Measurements from ENCODE around the gene OLFML2B. TPM values are rescaled to one million over a fixed set of nuclear protein-coding genes. Genes with fewer than 3 reads are reported as not detected.
"Not testable (repeated sequence)": the region's sequence is repeated elsewhere in the genome, so short reads cannot be mapped to it uniquely, and the experiment has no call there.

Gene OLFML2B
- total RNA-seq, 1 donor from 2014 or later: 0.85 TPM

GRCh38 chr1:162055062-162055461 is 31.4 kb upstream of the OLFML2B start:
- peaks cover 27% of the 10 kb centered on the region for H3K4me1 Mint-ChIP-seq (ENCODE audit: unreplicated experiment)
- peak overlapping the region; percentile 16 for H3K27ac Mint-ChIP-seq (ENCODE audit: unreplicated experiment)
- TF ChIP-seq, protein P1, sequence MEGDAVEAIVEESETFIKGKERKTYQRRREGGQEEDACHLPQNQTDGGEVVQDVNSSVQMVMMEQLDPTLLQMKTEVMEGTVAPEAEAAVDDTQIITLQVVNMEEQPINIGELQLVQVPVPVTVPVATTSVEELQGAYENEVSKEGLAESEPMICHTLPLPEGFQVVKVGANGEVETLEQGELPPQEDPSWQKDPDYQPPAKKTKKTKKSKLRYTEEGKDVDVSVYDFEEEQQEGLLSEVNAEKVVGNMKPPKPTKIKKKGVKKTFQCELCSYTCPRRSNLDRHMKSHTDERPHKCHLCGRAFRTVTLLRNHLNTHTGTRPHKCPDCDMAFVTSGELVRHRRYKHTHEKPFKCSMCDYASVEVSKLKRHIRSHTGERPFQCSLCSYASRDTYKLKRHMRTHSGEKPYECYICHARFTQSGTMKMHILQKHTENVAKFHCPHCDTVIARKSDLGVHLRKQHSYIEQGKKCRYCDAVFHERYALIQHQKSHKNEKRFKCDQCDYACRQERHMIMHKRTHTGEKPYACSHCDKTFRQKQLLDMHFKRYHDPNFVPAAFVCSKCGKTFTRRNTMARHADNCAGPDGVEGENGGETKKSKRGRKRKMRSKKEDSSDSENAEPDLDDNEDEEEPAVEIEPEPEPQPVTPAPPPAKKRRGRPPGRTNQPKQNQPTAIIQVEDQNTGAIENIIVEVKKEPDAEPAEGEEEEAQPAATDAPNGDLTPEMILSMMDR (IDR thresholded peaks at IDR 0.05; ENCODE audit: unreplicated experiment): no peak
- no peaks in the 10 kb centered on the region for H3K27me3 Mint-ChIP-seq (ENCODE audit: unreplicated experiment)
- H3K9me3 Mint-ChIP-seq (ENCODE audit: unreplicated experiment): no peaks in the 10 kb centered on the region
- H3K4me3 Mint-ChIP-seq (ENCODE audit: unreplicated experiment): no peak overlapping the region
- no peaks in the 10 kb centered on the region for H3K36me3 Mint-ChIP-seq (ENCODE audit: low read depth, unreplicated experiment)
- no peak for DNase-seq (ENCODE audit: low spot score)

- H3K27me3 Mint-ChIP-seq (ENCODE audit: unreplicated experiment); H3K27ac Mint-ChIP-seq (ENCODE audit: unreplicated experiment); DNase-seq (ENCODE audit: low spot score); H3K4me3 Mint-ChIP-seq (ENCODE audit: unreplicated experiment); H3K36me3 Mint-ChIP-seq (ENCODE audit: low read depth, unreplicated experiment); H3K9me3 Mint-ChIP-seq (ENCODE audit: unreplicated experiment): not testable (repeated sequence)
- H3K4me1 Mint-ChIP-seq (ENCODE audit: unreplicated experiment): peaks cover 27% of the 10 kb centered on the region
Observed at GRCh38 chr1:162053949-162054348, 30.3 kb upstream of the OLFML2B start.

DNA sequence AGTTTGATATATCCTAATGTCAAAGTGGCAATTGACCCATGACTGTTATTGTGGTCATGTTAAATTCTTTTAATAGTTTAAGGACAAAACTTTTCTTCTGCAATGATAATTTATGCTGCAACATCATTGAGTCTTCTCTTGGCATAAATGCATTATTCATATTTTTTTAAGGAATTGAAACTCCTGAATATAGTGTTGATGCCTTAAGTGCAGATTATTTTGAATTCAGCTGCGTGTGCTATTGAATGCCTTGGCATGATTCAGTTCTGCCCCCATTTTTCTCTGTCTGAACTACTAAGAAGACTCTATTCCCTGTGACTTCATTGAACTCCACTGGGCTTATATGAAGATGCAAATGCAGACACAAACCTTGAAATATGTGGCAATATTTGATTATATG is 23.3 kb upstream of the OLFML2B start:
- Mint-ChIP-seq H3K4me1 (ENCODE audit: unreplicated experiment) (no peaks in the 10 kb centered on the region), H3K9me3 (ENCODE audit: unreplicated experiment) (no peaks in the 10 kb centered on the region), H3K27me3 (ENCODE audit: unreplicated experiment) (no peaks in the 10 kb centered on the region), H3K27ac (ENCODE audit: unreplicated experiment) (no peak overlapping the region), H3K4me3 (ENCODE audit: unreplicated experiment) (no peak overlapping the region), H3K36me3 (ENCODE audit: low read depth, unreplicated experiment) (no peaks in the 10 kb centered on the region)
- DNase-seq (ENCODE audit: low spot score): no peak
- TF ChIP-seq, protein P1 (IDR thresholded peaks at IDR 0.05; ENCODE audit: unreplicated experiment): no peak

GRCh38 chr1:162042361-162042760 is 18.7 kb upstream of the OLFML2B start:
- no peaks in the 10 kb centered on the region for H3K9me3 Mint-ChIP-seq (ENCODE audit: unreplicated experiment)

GRCh38 chr1:162040657-162041056 is 17.0 kb upstream of the OLFML2B start:
- peaks cover 4% of the 10 kb centered on the region for H3K4me1 Mint-ChIP-seq (ENCODE audit: unreplicated experiment)
- no peak for DNase-seq (ENCODE audit: low spot score)

More at GRCh38 chr1:162042361-162042760, 18.7 kb upstream of the OLFML2B start:
- Mint-ChIP-seq H3K4me1 (ENCODE audit: unreplicated experiment) (peaks cover 4% of the 10 kb centered on the region), H3K27me3 (ENCODE audit: unreplicated experiment) (no peaks in the 10 kb centered on the region), H3K27ac (ENCODE audit: unreplicated experiment) (no peak overlapping the region), H3K36me3 (ENCODE audit: low read depth, unreplicated experiment) (no peaks in the 10 kb centered on the region), H3K4me3 (ENCODE audit: unreplicated experiment) (no peak overlapping the region)
- DNase-seq (ENCODE audit: low spot score): no peak
- TF ChIP-seq, protein P1 (IDR thresholded peaks at IDR 0.05; ENCODE audit: unreplicated experiment): no peak

More at GRCh38 chr1:162040657-162041056, 17.0 kb upstream of the OLFML2B start:
- no peak overlapping the region for H3K27ac Mint-ChIP-seq (ENCODE audit: unreplicated experiment)
- TF ChIP-seq, protein P1 (IDR thresholded peaks at IDR 0.05; ENCODE audit: unreplicated experiment): no peak
- H3K27me3 Mint-ChIP-seq (ENCODE audit: unreplicated experiment): no peaks in the 10 kb centered on the region
- no peaks in the 10 kb centered on the region for H3K36me3 Mint-ChIP-seq (ENCODE audit: low read depth, unreplicated experiment)
- H3K9me3 Mint-ChIP-seq (ENCODE audit: unreplicated experiment): no peaks in the 10 kb centered on the region
- no peak overlapping the region for H3K4me3 Mint-ChIP-seq (ENCODE audit: unreplicated experiment)

Data from endothelial cell (in vitro differentiated cells).